Lower lobe of right lung (tissue), 2 donors: ENCODE data around the gene NDUFAF7. TPM values are rescaled to one million over a fixed set of nuclear protein-coding genes. Genes with fewer than 3 reads are reported as not detected.

Experiments used
- ATAC-seq, 2 donors: fragments of 200-7000 bp; cut with Tn5 transposase; one replicate each; pipeline ENCODE4 v1.9.1; 2020 to 2022; ENCODE audit warnings: mild to moderate bottlenecking in 2 of 2, moderate library complexity in 2 of 2
- DNase-seq: peaks from one replicate; pipeline ENCODE4 v3.0.0-alpha.2; 2020
- H3K27ac ChIP-seq: fragments of 200-600 bp; one replicate; pipeline ENCODE4 v1.8.0; 2022
- H3K27me3 ChIP-seq: fragments of 200-600 bp; one replicate; pipeline ENCODE4 v1.8.0; 2022; ENCODE audit warnings: low read depth
- H3K36me3 ChIP-seq: fragments of 200-600 bp; one replicate; pipeline ENCODE4 v1.8.0; 2022; ENCODE audit warnings: mild to moderate bottlenecking
- H3K4me1 ChIP-seq: fragments of 200-600 bp; one replicate; pipeline ENCODE4 v1.8.0; 2022
- H3K4me3 ChIP-seq: fragments of 200-600 bp; one replicate; pipeline ENCODE4 v1.8.0; 2022; ENCODE audit warnings: mild to moderate bottlenecking
- H3K9me3 ChIP-seq: fragments of 200-600 bp; one replicate; pipeline ENCODE4 v1.8.0; 2022
- CTCF ChIP-seq: fragments of 200-600 bp; IDR thresholded peaks from one replicate; pipeline ENCODE4 v1.8.0; 2022; ENCODE audit warnings: antibody characterized with exemption, mild to moderate bottlenecking
- intact Hi-C: fragments of 100-400 bp; cut with DNase I; formaldehyde crosslinking; loops from one replicate; pipeline ENCODE4 v1.11.0; 2022
- total RNA-seq: library from RNA; stranded (reverse); fragmentation: NEBNext Ultra II Directional; extraction: Animal tissue kit (Norgen Biotek cat#: 25700); gene quantifications from one replicate; pipeline ENCODE4 v1.2.1, GENCODE V29; 2021
- donor health status: DM: no; HTN: yes; CAD: no; lungs with severe emphysema.

Gene NDUFAF7
- total RNA-seq, 1 donor from 2014 or later: 18.3 TPM

GRCh38 chr2:37263839-37264238 lies 32.4 kb downstream of the NDUFAF7 start:
- no peak for TF ChIP-seq CTCF
- intact Hi-C loops: no loop called here
- Histone ChIP-seq H3K9me3 (no peaks in the 10 kb centered on the region), H3K27me3 (no peaks in the 10 kb centered on the region), H3K27ac (no peak overlapping the region), H3K36me3 (peaks cover 74% of the 10 kb centered on the region), H3K4me1 (no peaks in the 10 kb centered on the region), H3K4me3 (no peak overlapping the region)
- DNase-seq (no peak), ATAC-seq (no peak)

GRCh38 chr2:37267685-37268084 lies 36.2 kb downstream of the NDUFAF7 start:
- H3K36me3 ChIP-seq: peaks cover 85% of the 10 kb centered on the region
- no peaks in the 10 kb centered on the region for H3K27me3 ChIP-seq
- no peak for TF ChIP-seq CTCF
- ATAC-seq (no peak), DNase-seq (no peak)
- H3K9me3 ChIP-seq: no peaks in the 10 kb centered on the region
- no peaks in the 10 kb centered on the region for H3K4me1 ChIP-seq
- H3K4me3 ChIP-seq: no peak overlapping the region
- no peak overlapping the region for H3K27ac ChIP-seq
- intact Hi-C loops: no loop called here

DNA sequence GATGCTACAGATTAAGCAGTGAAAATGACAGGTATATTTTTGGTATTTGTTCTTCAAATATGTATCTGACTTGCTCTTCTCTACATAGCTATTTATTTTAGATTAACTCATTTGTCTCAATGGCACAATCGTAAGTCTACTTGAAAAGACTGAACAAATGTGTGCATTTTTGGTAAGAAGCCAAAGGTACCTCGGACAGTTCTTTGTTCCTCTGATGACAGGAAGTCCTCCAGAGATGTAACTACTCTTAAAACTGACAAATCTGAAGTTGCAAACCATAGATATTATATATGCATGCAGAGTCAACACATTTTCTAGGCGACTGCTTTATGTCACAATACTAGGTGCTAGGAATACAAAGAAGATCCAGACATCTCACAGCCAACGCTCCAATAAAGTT lies 36.7 kb downstream of the NDUFAF7 start:
- Histone ChIP-seq H3K36me3 (peaks cover 90% of the 10 kb centered on the region), H3K9me3 (no peaks in the 10 kb centered on the region), H3K27ac (no peak overlapping the region), H3K4me3 (no peak overlapping the region), H3K27me3 (no peaks in the 10 kb centered on the region), H3K4me1 (no peaks in the 10 kb centered on the region)
- DNase-seq: no peak
- ATAC-seq: no peak
- no peak for TF ChIP-seq CTCF
- intact Hi-C loops: no loop called here

DNA sequence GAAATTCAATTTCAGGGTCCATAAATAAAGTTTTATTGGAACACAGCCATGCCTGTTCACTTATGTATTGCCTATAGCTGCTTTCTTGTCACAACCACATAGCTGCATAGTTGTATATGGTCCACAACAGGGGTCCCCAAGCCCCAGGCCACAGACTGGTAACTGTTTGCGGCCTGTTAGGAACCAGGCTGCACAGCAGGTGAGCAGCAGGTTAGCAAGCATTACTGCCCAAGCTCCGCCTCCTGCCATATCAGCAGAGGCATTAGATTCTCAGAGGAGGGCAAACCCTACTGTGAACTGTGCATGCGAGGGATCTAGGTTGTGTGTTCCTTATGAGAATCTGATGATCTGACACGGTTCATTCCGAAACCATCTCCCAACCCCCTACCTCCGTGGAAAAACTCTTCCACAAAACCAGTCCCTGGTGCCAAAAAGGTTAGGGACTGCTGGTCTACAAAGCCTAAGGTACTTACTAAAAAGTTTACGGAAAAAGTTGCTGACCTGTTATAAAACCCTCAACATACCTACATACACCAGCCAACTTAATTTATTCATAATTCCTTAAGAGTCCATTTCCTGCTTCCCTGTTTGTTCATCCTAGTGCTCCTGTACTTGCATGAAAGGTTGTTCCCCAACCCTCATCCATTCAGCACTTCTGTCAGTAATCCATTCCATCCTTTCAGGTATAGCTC lies 40.1 kb downstream of the NDUFAF7 start:
- Histone ChIP-seq H3K36me3 (peaks cover 98% of the 10 kb centered on the region), H3K4me3 (no peak overlapping the region), H3K27ac (no peak overlapping the region), H3K27me3 (no peaks in the 10 kb centered on the region), H3K4me1 (no peaks in the 10 kb centered on the region), H3K9me3 (no peaks in the 10 kb centered on the region)
- no peak for TF ChIP-seq CTCF
- ATAC-seq: no peak
- intact Hi-C loops: no loop called here
- no peak for DNase-seq

GRCh38 chr2:37274359-37274965 lies 43.0 kb downstream of the NDUFAF7 start:
- H3K27ac ChIP-seq: no peak overlapping the region
- H3K9me3 ChIP-seq: no peaks in the 10 kb centered on the region
- ATAC-seq: no peak
- DNase-seq: no peak
- H3K4me1 ChIP-seq: no peaks in the 10 kb centered on the region
- H3K27me3 ChIP-seq: no peaks in the 10 kb centered on the region
- TF ChIP-seq CTCF: no peak
- H3K4me3 ChIP-seq: no peak overlapping the region
- intact Hi-C loops: no loop called here
- peaks cover 92% of the 10 kb centered on the region for H3K36me3 ChIP-seq
